GM13976 (cell line): Measurements from ENCODE around the gene KRTAP12-4.
"Not testable (repeated sequence)": the region's sequence is repeated elsewhere in the genome, so short reads cannot be mapped to it uniquely, and the experiment has no call there.

Experiments used
- DNase-seq: peaks from one replicate; pipeline ENCODE4 v3.0.0; 2012; ENCODE audit warnings: low spot score
- in situ Hi-C: fragments of 300-500 bp; cut with MboI; formaldehyde crosslinking; loops from one replicate; pipeline ENCODE4 v1.12.0; 2022; ENCODE audit warnings: low sequenced_read_pairs, mixed read lengths, inconsistent platforms; ENCODE audit not compliant: unreplicated experiment
- TF ChIP-seq, protein P1 (sequence below): IDR thresholded peaks from 2 replicates; pipeline ENCODE4 v1.5.1; 2012; ENCODE audit warnings: borderline replicate concordance, mild to moderate bottlenecking; ENCODE audit not compliant: insufficient read depth; ENCODE audit errors: extremely low read depth, missing control alignments, control extremely low read depth

KRTAP12-4 gene

GRCh38 chr21:44695184-44695583 is 40.7 kb upstream of the KRTAP12-4 start:
- in situ Hi-C loops = no loop called here
- no peak for DNase-seq
- TF ChIP-seq, protein P1, sequence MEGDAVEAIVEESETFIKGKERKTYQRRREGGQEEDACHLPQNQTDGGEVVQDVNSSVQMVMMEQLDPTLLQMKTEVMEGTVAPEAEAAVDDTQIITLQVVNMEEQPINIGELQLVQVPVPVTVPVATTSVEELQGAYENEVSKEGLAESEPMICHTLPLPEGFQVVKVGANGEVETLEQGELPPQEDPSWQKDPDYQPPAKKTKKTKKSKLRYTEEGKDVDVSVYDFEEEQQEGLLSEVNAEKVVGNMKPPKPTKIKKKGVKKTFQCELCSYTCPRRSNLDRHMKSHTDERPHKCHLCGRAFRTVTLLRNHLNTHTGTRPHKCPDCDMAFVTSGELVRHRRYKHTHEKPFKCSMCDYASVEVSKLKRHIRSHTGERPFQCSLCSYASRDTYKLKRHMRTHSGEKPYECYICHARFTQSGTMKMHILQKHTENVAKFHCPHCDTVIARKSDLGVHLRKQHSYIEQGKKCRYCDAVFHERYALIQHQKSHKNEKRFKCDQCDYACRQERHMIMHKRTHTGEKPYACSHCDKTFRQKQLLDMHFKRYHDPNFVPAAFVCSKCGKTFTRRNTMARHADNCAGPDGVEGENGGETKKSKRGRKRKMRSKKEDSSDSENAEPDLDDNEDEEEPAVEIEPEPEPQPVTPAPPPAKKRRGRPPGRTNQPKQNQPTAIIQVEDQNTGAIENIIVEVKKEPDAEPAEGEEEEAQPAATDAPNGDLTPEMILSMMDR = no peak

DNA sequence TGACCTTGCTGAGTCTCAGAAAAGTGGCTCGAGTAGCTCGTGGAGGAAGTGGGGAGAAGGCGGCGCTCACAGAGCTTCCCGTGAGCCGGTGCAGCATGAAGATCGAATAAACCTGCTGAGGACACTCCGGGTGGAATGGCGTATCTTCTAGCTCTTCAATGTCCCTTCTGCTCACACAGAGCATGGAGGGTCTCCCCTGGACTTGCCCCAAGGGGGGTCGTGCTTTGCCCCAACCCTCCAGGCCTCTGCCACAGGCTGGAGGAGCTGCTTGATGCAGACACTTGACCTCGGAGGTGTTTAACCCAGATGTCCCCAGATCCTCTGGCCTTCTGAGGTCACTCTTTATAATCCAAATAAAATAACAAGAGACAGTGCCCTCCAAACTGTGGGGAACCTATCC is 40.3 kb upstream of the KRTAP12-4 start:
- DNase-seq = no peak
- in situ Hi-C loops = no loop called here
- TF ChIP-seq, protein P1 = no peak

GRCh38 chr21:44692798-44693512 is 38.5 kb upstream of the KRTAP12-4 start:
- no peak for DNase-seq
- TF ChIP-seq, protein P1 = no peak
- in situ Hi-C loops = no loop called here

- in situ Hi-C loops = no loop called here
- DNase-seq = no peak
- TF ChIP-seq, protein P1 = no peak
These were observed 37.2 kb upstream of the KRTAP12-4 start for GRCh38 chr21:44691686-44692085.

- DNase-seq, in situ Hi-C loops: not testable (repeated sequence)
These were observed 35.3 kb upstream of the KRTAP12-4 start for GRCh38 chr21:44689740-44690139.

GRCh38 chr21:44687671-44688070 is 33.2 kb upstream of the KRTAP12-4 start:
- in situ Hi-C loops = no loop called here
- DNase-seq = no peak
- TF ChIP-seq, protein P1 = no peak

- in situ Hi-C loops = no loop called here
- no peak for DNase-seq
- TF ChIP-seq, protein P1 = no peak
These were observed 32.5 kb upstream of the KRTAP12-4 start for GRCh38 chr21:44686843-44687561.
